Tongue (tissue), 2 donors: ENCODE data around the gene IL31. TPM values are rescaled to one million over a fixed set of nuclear protein-coding genes. Genes with fewer than 3 reads are reported as not detected.
"Not testable (repeated sequence)": the region's sequence is repeated elsewhere in the genome, so short reads cannot be mapped to it uniquely, and the experiment has no call there.

ENCODE experiments used
- DNase-seq: peaks from one replicate; pipeline ENCODE4 v3.0.0-alpha.2; 2015
- total RNA-seq: library from RNA; depleted of rRNA; stranded (reverse); fragments of >200 nt; gene quantifications from one replicate; pipeline ENCODE4 v1.2.3, GENCODE V29; 2014

IL31 gene
- total RNA-seq: not detected

DNA sequence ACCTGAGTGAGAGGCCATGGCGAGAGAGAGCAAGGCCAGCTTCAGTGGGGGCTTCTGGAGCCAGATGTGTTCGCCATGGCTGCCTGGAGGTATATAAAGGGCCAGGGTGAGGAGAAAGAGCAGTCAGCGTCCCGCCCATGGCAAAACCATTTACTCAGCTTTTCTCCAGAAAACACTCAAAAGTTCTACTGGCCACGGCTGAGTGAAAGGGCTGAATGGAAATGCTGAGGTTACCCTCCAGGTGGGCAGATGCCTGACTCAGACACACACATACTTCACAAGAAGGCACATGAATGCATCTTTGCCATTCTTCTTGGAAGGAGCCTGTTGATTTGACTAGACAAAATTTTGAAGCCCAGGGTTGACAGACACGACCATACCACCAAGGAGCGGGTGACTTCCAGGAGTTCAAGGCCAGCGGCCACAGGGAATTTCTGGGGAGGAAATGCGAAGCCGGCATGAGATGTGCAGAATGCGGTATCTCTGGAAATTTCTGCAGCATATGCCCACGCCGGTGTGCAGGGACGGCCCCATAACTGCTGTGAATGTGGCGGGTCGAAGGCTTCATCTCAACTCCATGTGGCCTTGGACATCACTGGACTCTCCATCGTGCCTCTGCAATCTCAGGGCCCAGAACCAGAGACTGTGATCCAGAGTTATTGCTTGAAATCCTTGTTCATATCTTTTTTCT, at the start of gene IL31:
TSS of gene IL31 (minus strand) at position 67 of the 691 bp plus-strand sequence. CDS start at position 18, 49 bp downstream.
- DNase-seq: no peak

GRCh38 chr12:122216445-122216844, 42.4 kb upstream of the IL31 start:
- no peak for DNase-seq

DNA sequence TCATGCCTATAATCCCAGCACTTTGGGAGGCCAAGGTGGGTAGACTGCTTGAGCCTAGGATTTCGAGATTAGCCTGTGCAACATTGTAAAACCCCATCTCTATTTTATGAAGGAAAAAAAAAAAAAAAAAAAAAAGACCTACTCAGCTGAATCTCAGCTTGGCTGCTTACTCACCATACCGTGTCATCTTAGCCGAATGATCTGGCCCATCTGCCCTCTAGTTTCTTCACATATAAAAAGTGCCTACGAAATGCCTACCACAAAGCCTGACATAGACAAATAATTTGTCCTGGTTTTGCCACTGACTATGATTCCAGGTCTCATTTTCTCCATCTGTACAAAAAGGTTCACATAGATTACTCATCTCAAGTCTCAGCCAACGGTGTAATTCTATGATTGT, 41.8 kb upstream of the IL31 start:
- DNase-seq: no peak

GRCh38 chr12:122208073-122208820, 34.2 kb upstream of the IL31 start:
- DNase-seq: no peak

- no peak for DNase-seq
These were observed 33.4 kb upstream of the IL31 start for GRCh38 chr12:122207391-122207790.

GRCh38 chr12:122206976-122207375, 33.0 kb upstream of the IL31 start:
- no peak for DNase-seq

DNA sequence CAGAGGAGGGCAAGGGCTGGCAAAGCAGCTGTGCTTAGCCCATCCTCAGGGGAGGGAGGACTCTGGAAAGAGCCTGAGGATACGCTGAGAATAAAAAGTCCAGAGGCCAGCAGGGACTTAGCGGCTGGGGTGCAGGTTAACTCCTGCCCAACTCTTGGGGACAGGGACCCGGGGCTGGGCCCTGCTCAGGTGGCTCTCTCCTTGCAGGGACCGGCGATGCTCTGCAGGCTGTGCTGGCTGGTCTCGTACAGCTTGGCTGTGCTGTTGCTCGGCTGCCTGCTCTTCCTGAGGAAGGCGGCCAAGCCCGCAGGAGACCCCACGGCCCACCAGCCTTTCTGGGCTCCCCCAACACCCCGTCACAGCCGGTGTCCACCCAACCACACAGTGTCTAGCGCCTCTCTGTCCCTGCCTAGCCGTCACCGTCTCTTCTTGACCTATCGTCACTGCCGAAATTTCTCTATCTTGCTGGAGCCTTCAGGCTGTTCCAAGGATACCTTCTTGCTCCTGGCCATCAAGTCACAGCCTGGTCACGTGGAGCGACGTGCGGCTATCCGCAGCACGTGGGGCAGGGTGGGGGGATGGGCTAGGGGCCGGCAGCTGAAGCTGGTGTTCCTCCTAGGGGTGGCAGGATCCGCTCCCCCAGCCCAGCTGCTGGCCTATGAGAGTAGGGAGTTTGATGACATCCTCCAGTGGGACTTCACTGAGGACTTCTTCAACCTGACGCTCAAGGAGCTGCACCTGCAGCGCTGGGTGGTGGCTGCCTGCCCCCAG, 32.3 kb upstream of the IL31 start:
- DNase-seq: no peak

DNA sequence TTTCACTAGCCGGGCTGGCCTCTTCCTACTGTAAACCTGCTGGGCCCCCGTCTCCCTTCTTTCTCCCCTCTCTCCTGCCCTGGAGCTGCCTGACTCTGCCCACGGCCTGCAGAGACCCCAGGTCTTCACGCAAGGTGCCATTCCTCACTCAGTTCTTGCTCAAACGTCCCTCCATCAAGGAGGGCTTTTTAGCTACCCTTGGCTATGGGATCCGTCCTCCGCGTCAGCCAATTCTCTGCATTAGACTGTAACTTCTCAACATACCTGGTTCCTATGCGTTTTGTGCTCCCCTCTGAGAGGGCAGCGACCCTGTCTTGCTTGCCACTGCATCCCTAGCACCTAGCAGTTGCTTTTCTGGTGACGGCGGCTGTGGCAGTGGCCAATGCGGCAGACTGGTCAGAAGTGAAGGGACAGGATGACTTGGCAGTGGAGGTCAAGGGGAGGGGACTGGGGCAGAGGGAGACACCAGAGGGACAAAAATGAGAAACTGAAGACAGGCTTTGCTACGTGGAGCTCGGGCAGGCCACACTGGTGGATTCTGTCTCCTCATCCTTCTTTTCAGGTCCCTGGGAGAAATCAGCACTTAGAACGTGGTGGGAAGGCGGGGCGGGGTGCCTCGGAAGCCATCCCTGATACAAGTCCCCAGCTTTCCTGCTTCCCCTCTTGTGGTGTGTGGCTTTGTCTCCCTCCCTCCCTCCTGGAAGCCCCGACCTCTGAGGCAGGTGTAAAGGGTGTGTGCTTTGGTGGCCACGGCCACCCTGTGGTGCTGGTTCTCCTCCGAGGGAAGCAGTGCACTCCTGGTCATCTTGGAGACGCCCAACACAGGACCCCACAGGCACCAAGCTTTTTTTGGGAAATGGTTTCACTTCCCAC, 31.3 kb upstream of the IL31 start:
- DNase-seq: no peak

- DNase-seq: no peak
These were observed 30.4 kb upstream of the IL31 start for GRCh38 chr12:122204167-122205052.

- peak; percentile 73 for DNase-seq
These were observed 29.5 kb upstream of the IL31 start, which contains the start of gene B3GNT4 for GRCh38 chr12:122203301-122204166. Gene B3GNT4 (plus strand): TSS chr12:122203709. CDS start chr12:122204619, 910 bp downstream.

DNA sequence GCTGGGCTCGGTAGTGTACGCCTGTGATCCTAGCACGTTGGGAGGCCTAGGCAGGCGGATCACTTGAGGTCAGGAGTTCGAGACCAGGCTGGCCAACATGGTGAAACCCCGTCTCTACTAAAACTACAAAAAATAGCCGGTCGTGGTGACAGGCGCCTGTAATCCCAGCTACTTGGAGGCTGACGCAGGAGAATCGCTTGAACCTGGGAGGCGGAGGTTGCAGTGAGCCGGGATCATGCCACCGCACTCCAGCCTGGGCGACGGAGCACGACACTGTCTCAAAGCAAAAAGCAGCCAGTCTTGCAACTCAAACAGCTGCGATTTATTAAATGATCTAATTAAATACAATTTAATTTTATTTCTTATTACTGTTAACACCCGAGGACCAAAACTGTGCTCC, 28.8 kb upstream of the IL31 start:
- not testable (repeated sequence) for DNase-seq

GRCh38 chr12:122202017-122202416, 28.0 kb upstream of the IL31 start:
- no peak for DNase-seq

DNA sequence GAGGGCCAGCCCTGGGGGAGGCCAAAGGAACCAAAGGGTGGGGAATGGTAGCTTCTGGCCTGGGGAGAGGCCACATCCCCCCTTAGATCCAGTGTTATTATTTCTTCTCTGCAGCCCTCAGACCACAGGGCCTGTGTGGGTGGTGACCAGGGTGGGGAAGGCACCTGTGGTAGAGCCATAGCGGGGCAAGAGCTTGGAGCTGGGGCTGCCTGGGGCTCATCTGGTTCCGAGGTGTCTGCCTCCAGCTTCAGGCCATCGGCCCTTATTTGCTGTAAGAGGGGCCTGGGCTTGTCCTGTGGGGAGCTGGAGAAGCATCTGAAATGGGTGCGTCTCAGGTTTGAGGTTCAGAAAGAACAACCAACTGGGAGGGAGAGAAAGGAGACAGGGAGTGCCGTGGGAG, 27.4 kb upstream of the IL31 start:
- DNase-seq: no peak

GRCh38 chr12:122200541-122201175, 26.6 kb upstream of the IL31 start:
- no peak for DNase-seq

DNA sequence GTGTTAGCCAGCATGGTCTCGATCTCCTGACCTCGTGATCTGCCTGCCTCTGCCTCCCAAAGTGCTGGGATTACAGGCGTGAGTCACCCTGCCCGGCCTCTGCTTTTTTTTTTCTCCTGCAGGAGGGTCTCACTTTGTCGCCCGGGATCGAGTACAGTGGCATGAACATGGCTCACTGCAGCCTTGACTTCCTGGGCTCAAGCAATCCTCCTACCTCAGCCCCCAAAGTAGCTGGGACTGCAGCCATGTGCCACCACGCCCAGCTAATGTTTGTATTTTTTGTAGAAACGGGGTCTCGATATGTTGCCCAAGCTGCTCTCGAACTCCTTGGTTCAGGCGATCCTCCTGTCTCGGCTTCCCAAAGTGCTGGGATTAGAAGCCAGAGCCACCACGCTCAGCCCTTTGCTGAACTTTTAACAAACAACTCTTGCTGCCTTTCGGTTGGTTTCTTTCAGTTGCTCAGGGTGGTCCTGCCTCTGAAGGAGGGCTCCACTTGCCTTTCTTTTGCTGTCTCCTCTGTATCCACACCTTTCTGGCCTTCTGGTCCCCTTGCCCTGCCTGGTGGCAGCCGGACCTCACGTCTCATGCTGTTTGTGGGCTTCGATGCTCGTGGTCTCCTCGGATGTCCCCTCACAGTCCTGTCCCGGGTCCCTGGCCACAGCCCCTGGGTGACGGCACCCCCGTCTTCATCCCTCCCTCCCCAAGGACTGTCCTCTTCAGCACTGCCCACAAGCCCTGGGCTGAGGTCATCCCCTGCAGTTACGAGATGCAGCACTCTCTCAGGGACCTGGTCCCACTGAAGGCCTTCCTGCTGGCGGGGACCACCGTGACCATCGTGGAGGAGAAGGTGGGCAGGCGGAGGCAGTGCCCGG, 25.7 kb upstream of the IL31 start:
- no peak for DNase-seq

GRCh38 chr12:122197612-122197966, 23.6 kb upstream of the IL31 start:
- no peak for DNase-seq

- DNase-seq: no peak
These were observed 21.4 kb upstream of the IL31 start for GRCh38 chr12:122195405-122195804.

DNA sequence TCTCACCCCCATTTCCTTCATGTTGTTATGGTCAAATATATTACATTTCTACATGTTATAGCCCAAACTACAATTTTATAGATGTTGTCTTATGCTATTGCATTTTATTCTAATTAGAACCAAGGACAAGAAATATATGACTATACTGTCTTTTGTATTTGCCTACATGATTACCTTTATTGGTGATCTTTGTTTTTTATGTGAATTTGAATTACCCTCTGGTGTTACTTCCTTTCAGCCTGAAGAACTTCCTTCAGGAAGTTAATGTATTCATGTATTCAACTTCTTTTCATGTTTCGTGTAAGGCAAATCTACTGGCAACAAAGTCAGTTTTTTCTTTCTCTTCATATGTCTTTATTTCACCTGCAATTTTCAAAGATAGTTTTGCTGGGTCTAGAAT, 20.8 kb upstream of the IL31 start:
- no peak for DNase-seq
